Subcutaneous abdominal adipose tissue (tissue), 5 donors: ENCODE data around the gene ST6GALNAC3.

ENCODE experiments used
- H3K27ac ChIP-seq: one replicate; pipeline ENCODE4 v1.7.0; 2013; ENCODE audit warnings: low read depth, mild to moderate bottlenecking, inconsistent platforms, low read length, moderate library complexity
- H3K27me3 ChIP-seq, 5 donors: one replicate each; pipeline ENCODE4 v1.7.0; 2013; ENCODE audit warnings: low read length in 5 of 5, inconsistent platforms in 1 of 5; ENCODE audit not compliant: control insufficient read depth in 5 of 5, insufficient read depth in 4 of 5
- H3K36me3 ChIP-seq, 5 donors: one replicate each; pipeline ENCODE4 v1.7.0; 2013; ENCODE audit warnings: low read length in 5 of 5; ENCODE audit not compliant: control insufficient read depth in 5 of 5, insufficient read depth in 5 of 5
- H3K4me1 ChIP-seq, 5 donors: one replicate each; pipeline ENCODE4 v1.7.0; 2013; ENCODE audit warnings: low read length in 5 of 5, mild to moderate bottlenecking in 3 of 5, moderate library complexity in 1 of 5; ENCODE audit not compliant: control insufficient read depth in 5 of 5, insufficient read depth in 5 of 5
- H3K4me3 ChIP-seq, 5 donors: one replicate each; pipeline ENCODE4 v1.7.0; 2013; ENCODE audit warnings: low read length in 5 of 5, low read depth in 1 of 5
- H3K9ac ChIP-seq, 5 donors: one replicate each; pipeline ENCODE4 v1.7.0; 2013; ENCODE audit warnings: low read length in 5 of 5, mild to moderate bottlenecking in 4 of 5, moderate library complexity in 3 of 5
- H3K9me3 ChIP-seq, 5 donors: one replicate each; pipeline ENCODE4 v1.7.0; 2013; ENCODE audit warnings: low read length in 5 of 5; ENCODE audit not compliant: control insufficient read depth in 5 of 5
- donor health status: healthy.
- donor health status: healthy.
- donor health status: healthy.
- donor health status: healthy.
- donor health status: healthy.

ST6GALNAC3 gene

DNA sequence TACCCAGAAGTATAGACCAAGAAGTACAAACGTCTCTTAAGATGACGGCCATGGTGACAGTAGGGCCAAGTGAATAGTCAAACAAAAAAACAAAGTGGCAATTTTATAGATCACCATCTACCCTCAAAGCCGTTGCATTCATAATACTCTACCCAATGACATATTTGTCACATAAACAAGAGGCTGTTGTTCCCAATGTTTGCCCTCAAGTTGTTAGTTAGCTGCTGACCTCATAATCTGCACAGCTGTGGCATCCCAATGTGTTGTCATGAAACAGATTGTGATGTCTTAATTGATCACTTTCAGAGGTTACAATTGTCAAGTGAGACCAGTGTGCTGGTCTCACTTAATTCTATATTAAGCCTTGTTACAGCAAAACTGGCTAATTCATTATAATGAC, 333.8 kb downstream of the ST6GALNAC3 start:
- Histone ChIP-seq H3K9me3 (no peaks in the 10 kb centered on the region), H3K27me3 (no peaks in the 10 kb centered on the region), H3K9ac (no peak overlapping the region), H3K4me3 (no peak overlapping the region), H3K27ac (no peak overlapping the region), H3K36me3 (no peaks in the 10 kb centered on the region), H3K4me1 (no peaks in the 10 kb centered on the region)

DNA sequence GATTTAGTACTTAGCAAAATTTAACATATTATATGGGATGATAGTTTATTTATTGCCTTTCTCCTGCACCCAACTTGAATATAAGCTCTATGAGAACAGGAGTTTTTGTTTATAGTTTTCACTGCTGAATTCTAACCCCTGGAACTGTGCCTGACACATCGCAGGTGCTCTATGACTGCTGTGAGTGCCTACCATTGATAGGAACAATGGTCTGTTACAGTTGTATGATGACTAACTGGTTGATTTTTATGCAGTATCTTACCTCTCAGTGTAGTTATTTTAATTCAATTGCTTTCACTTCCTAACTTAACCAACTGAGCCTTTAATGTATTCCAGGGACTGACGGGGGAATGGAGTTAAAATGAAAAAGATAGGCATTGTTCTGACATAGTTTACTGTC, 336.0 kb downstream of the ST6GALNAC3 start:
- H3K27me3 ChIP-seq, result no peaks in the 10 kb centered on the region
- H3K36me3 ChIP-seq, result no peaks in the 10 kb centered on the region
- H3K9ac ChIP-seq, result no peak overlapping the region
- H3K27ac ChIP-seq, result no peak overlapping the region
- no peaks in the 10 kb centered on the region for H3K9me3 ChIP-seq
- H3K4me3 ChIP-seq, result no peak overlapping the region
- H3K4me1 ChIP-seq, result no peaks in the 10 kb centered on the region

DNA sequence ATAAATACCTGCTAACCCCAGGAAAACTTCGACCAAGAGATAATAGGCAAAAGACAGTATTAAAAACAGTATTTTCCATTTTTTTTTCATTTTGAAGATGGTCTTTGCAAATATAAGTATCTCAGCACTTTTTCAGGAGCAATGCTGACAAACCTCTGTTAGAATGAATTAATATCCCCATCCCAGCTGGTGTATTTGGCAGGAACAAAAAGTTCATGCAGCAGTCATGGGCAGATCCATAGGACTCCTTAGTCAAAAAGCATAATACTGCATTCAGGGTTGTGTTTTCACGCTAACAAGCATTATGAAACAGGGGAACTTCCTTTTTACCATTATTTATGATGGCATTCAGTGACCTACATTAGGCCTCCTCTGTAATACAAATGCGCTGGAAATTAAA, 344.0 kb downstream of the ST6GALNAC3 start:
- Histone ChIP-seq H3K9me3 (no peaks in the 10 kb centered on the region), H3K36me3 (no peaks in the 10 kb centered on the region), H3K4me3 (no peak overlapping the region), H3K9ac (no peak overlapping the region), H3K4me1 (no peaks in the 10 kb centered on the region), H3K27me3 (no peaks in the 10 kb centered on the region), H3K27ac (no peak overlapping the region)

DNA sequence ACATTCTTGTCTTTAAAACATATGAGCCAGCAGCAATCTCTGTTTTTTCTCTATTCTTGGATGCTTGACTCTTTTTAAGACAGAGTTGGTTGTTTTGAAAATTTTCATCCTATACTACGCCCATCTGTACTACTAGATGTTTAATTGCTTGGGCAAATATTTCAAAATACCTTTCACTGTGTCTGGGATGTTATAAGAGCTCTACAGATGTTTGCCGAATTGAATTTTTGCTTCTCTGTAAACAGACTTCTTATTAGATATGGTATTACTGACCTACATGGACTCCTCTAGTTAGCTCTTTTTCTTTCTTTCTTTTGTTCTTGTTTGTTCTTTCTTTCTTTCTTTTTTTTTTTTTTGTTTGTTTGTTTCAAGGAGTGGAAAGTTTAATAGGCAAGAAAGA, 345.1 kb downstream of the ST6GALNAC3 start:
- Histone ChIP-seq H3K4me3 (no peak overlapping the region), H3K4me1 (no peaks in the 10 kb centered on the region), H3K36me3 (no peaks in the 10 kb centered on the region), H3K27ac (no peak overlapping the region), H3K9me3 (no peaks in the 10 kb centered on the region), H3K27me3 (no peaks in the 10 kb centered on the region), H3K9ac (no peak overlapping the region)

DNA sequence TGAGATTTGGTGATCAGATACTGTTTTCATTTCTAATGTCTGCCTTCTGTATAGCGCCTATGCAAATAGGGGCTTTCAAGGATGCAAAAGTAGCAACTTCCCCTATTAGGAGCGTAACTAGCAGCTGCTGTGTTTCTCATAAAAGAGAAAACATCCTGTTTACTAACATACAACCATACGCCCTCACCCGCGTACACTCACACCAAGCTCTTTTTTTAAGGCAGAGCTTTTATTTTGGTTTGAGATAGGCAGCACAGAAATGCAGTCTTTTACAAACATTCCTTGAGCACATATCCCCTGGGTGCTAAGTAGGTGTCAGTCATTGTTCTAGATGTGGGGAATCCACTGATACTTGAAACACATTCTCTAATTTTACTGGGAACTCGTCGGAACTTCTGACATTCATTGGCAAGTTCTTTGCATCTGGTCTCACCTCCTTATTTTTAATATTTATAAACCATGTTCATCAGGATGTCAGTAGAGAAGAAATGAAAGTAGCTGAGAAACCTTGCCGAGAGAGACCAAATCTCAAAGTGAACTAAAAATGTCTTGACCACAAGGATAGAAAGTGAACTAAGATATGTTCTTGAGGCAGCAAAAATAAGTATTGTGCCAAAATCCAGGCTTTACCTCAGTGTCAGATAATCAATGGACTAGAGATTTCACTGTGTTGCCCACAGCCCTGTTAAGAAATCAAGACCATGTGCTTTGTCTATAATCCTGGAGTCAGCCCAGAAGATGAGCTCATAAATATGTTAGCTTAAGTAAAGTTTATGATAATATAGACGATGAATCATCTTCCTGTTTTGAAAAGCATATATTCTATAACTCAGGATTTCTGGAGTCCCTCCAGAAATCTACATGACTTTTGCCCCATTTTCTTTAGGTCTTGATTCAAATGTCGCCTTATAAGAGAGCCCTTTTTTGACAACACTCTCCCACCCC, 350.9 kb downstream of the ST6GALNAC3 start:
- H3K27me3 ChIP-seq, result no peaks in the 10 kb centered on the region

DNA sequence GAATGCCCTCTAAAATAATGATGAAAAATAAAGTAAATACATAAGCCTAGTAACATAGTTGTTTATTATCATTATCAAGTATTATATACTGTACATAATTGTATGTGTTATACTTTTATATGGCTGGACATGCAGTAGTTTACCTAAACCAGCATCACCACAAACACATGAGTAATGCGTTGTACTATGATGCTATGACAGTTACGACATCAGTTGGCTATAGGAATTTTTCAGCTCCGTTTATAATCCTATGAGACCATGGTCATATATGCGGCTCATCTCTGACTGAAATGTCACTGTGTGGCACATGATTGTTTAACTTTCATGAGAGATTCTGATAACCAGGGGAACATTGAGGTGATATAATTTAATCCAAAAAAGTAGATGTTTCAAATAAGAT, 352.1 kb downstream of the ST6GALNAC3 start:
- H3K4me3 ChIP-seq, result no peak overlapping the region
- no peak overlapping the region for H3K9ac ChIP-seq
- H3K9me3 ChIP-seq, result no peaks in the 10 kb centered on the region
- no peaks in the 10 kb centered on the region for H3K27me3 ChIP-seq
- no peak overlapping the region for H3K27ac ChIP-seq
- H3K4me1 ChIP-seq, result peaks cover 0 to 6% (median 3%) of the 10 kb centered on the region in 5 donors
- no peaks in the 10 kb centered on the region for H3K36me3 ChIP-seq

More for the DNA sequence above, 350.9 kb downstream of the ST6GALNAC3 start:
- no peaks in the 10 kb centered on the region for H3K36me3 ChIP-seq
- no peak overlapping the region for H3K4me3 ChIP-seq
- H3K9me3 ChIP-seq, result no peaks in the 10 kb centered on the region
- no peak overlapping the region for H3K27ac ChIP-seq
- H3K9ac ChIP-seq, result no peak overlapping the region
- peaks cover 0 to 6% (median 0%) of the 10 kb centered on the region in 5 donors for H3K4me1 ChIP-seq

DNA sequence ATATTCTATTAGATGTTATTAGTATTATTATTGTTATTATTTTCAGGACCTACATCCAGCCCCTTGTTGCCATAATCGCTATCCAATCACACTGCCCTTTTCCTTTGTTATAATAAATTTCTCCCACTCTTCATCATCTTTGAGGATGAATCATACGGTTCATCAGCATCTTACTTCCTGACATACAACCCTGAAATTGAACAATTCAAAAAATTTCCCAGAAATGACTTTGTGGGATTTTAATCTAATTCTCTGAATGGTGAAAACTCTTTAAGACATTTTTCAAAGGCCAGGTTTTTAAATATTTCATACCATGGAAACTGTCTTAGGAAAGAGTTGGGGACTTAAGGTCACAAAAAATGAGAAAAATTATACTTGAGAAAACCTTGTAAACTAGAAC, 353.5 kb downstream of the ST6GALNAC3 start:
- no peaks in the 10 kb centered on the region for H3K27me3 ChIP-seq
- no peaks in the 10 kb centered on the region for H3K36me3 ChIP-seq
- H3K27ac ChIP-seq, result no peak overlapping the region
- H3K4me1 ChIP-seq, result peaks cover 0 to 6% (median 3%) of the 10 kb centered on the region in 5 donors
- H3K9me3 ChIP-seq, result no peaks in the 10 kb centered on the region
- no peak overlapping the region for H3K9ac ChIP-seq
- H3K4me3 ChIP-seq, result no peak overlapping the region

DNA sequence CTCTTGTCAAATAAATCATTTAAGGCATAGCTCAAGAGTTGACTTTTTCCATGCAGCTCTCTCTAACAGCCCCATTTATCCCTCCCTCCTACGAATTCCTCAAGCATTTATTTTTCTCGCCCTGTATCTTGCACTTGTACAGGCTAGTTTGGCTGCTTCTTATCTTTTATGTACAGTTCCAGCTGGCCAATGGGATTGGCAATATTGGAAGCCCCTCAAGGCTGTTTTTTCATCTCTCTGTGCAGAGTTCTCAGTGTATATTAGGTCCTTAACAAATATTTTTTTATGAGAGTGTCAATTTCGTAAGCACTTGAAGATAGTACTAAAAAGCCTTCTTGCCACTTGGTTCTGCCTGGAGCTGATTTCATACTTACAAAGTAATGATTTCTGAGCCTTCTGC, 356.0 kb downstream of the ST6GALNAC3 start:
- H3K27ac ChIP-seq, result no peak overlapping the region

DNA sequence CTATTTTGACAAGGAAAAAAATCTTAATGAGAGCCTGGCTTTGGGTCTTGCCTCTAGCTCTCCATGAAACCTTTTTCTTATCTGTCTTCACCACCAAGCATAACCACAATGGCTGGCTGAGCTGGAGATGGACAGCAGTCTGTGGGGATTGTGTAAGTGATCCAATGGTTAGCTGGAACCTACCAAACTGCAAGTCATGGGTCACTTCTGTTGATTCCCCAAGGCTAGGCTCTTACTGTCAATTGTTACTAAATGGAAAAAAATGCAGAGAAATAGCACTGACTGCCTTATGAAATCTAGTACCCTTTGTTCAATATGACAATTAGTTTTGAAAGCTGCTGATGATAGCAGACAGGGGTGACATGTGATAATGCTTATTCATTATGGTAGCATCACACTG, 359.0 kb downstream of the ST6GALNAC3 start:
- no peak overlapping the region for H3K9ac ChIP-seq
- no peaks in the 10 kb centered on the region for H3K9me3 ChIP-seq
- H3K27ac ChIP-seq, result no peak overlapping the region
- H3K36me3 ChIP-seq, result no peaks in the 10 kb centered on the region
- H3K4me3 ChIP-seq, result no peak overlapping the region
- peaks cover 0 to 23% (median 9%) of the 10 kb centered on the region in 5 donors for H3K4me1 ChIP-seq
- H3K27me3 ChIP-seq, result no peaks in the 10 kb centered on the region

More for the DNA sequence above, 356.0 kb downstream of the ST6GALNAC3 start:
- Histone ChIP-seq H3K27me3 (no peaks in the 10 kb centered on the region), H3K4me3 (no peak overlapping the region), H3K9ac (no peak overlapping the region), H3K4me1 (peaks cover 0 to 23% (median 9%) of the 10 kb centered on the region in 5 donors), H3K36me3 (no peaks in the 10 kb centered on the region), H3K9me3 (no peaks in the 10 kb centered on the region)

DNA sequence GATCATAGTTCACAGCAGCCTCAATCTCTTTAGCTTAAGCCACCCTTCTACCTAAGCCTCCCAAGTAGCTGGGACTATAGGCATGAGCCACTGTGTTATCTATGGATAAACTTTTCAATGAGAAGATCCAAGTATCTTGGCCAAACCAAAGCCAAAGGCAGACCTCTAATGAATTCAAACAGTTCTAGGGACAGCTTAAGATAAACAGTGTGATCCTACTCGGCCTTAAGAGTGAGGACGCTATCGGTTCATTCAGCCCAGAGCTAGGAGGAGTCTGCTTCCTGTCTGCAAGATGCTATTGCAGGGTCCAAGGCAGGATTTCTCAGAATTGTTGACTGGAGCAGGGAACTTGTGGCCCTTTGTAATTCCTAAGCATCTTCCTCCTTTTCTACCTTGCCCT, 368.7 kb downstream of the ST6GALNAC3 start:
- H3K27me3 ChIP-seq, result no peaks in the 10 kb centered on the region
- H3K9me3 ChIP-seq, result no peaks in the 10 kb centered on the region
- H3K36me3 ChIP-seq, result no peaks in the 10 kb centered on the region
- H3K27ac ChIP-seq, result no peak overlapping the region
- H3K4me3 ChIP-seq, result no peak overlapping the region
- H3K4me1 ChIP-seq, result no peaks in the 10 kb centered on the region
- no peak overlapping the region for H3K9ac ChIP-seq
